Heart right ventricle (tissue), 16 donors: ENCODE results near the gene CFAP157. TPM values are rescaled to one million over a fixed set of nuclear protein-coding genes. Genes with fewer than 3 reads are reported as not detected.

Experiments used
- ATAC-seq, 8 donors: fragments of 200-7000 bp; cut with Tn5 transposase; one replicate each; pipeline ENCODE4 v1.9.1; 2020; ENCODE audit warnings: mild to moderate bottlenecking in 8 of 8, moderate library complexity in 8 of 8, moderate number of reproducible peaks in 1 of 8
- DNase-seq, 2 donors: peaks; one replicate each; pipeline ENCODE4 v3.0.0-alpha.2; 2020
- H3K27ac ChIP-seq, 10 donors: fragments of 200-600 bp; sonication (generic) in 2 of 10; one replicate each; pipeline versions ENCODE4 v1.5.0 to v1.8.0; 2020 to 2022; ENCODE audit warnings: mild to moderate bottlenecking in 3 of 10
- H3K27me3 ChIP-seq, 7 donors: fragments of 200-600 bp; one replicate each; pipeline ENCODE4 v1.8.0; 2021 to 2022; ENCODE audit warnings: mild to moderate bottlenecking in 2 of 7
- H3K36me3 ChIP-seq, 9 donors: fragments of 200-600 bp; sonication (generic) in 1 of 9; one replicate each; pipeline versions ENCODE4 v1.5.0 to v1.8.0; 2020 to 2022; ENCODE audit warnings: mild to moderate bottlenecking in 2 of 9
- H3K4me1 ChIP-seq, 9 donors: fragments of 200-600 bp; sonication (generic) in 1 of 9; one replicate each; pipeline versions ENCODE4 v1.5.0 to v1.8.0; 2020 to 2022; ENCODE audit warnings: mild to moderate bottlenecking in 4 of 9
- H3K4me3 ChIP-seq, 10 donors: fragments of 200-600 bp; sonication (generic) in 2 of 10; one replicate each; pipeline versions ENCODE4 v1.5.0 to v1.8.0; 2020 to 2022; ENCODE audit warnings: mild to moderate bottlenecking in 7 of 10, moderate library complexity in 2 of 10
- H3K9me3 ChIP-seq, 11 donors: fragments of 200-600 bp in 10 of 11; sonication (generic) in 2 of 11; one replicate each; pipeline versions ENCODE4 v1.5.0 to v1.8.0; 2013 to 2022; ENCODE audit warnings: mild to moderate bottlenecking in 2 of 11, control low read depth in 1 of 11, moderate library complexity in 1 of 11
- WGBS, 2 donors: extraction: QIAGEN DNeasy Blood & Tissue Kit; methylation state at CpG; one replicate each; pipeline ENCODE4 v1.1.7; 2013; ENCODE audit warnings: inconsistent platforms in 1 of 2; 5-methylcytosine and 5-hydroxymethylcytosine counted together
- intact Hi-C, 10 donors: fragments of 100-400 bp; cut with DNase I; formaldehyde crosslinking; loops; one replicate each; pipeline versions ENCODE4 v1.11.1 to v1.14.2; 2022
- polyA plus RNA-seq, 2 donors: library from polyadenylated mRNA; stranded (reverse); fragments of 200-250 nt; gene quantifications; one replicate each; pipeline ENCODE4 v1.2.3, GENCODE V29; 2013
- total RNA-seq, 10 donors: library from RNA; stranded (reverse); fragmentation: NEBNext Ultra II Directional in 3 of 10; extraction: Animal tissue kit (Norgen Biotek cat#: 25700) in 3 of 10; gene quantifications; one replicate each; pipeline versions ENCODE4 v1.2.1 to v1.2.4, GENCODE V29; 2021 to 2023
- TF ChIP-seq, protein P1 (sequence below), 9 donors: fragments of 200-600 bp; sonication (generic) in 2 of 9; IDR thresholded peaks; one replicate each; pipeline versions ENCODE4 v1.5.0 to v1.8.0; 2021 to 2022; ENCODE audit warnings: antibody characterized with exemption in 9 of 9, mild to moderate bottlenecking in 5 of 9, moderate library complexity in 1 of 9
- donor health status: Arrhythmogenic right ventricular cardiomyopathy.
- donor health status: ischemic (EF 13 %, LVEDD 7.1; RV severe dilation, severe dysfunction).
- donor health status: healthy with polysubstance abuse.
- donor health status: DM: no; HTN: yes; CAD: no.
- donor health status: DM: no; HTN: no; CAD: no.
- donor health status: ischemic (EF 25% LVEDD 6.9; RV normal size, moderate dysfunction).
- donor health status: ischemic (EF 25% LVEDD 5.7; RV mildly dilated, moderate dysfunction).
- donor health status: healthy.
- donor health status: DM: yes; HTN: yes; CAD: no.
- donor health status: Ischemic cardiomyopathy.
- donor health status: ischemic (EF 35%, LVEDD 5.7; RV mildly dilated, moderate dysfunction).
- donor health status: nonischemic (EF 11% LVEDD 7.7; RV severe dilation, severe dysfunction).
- donor health status: DM: yes; HTN: yes; CAD: no.
- donor health status: PGD.
- donor health status: ischemic (EF 29% LVEDD 5.4; RV normal size, mild dysfunction).
- donor health status: nonischemic (EF 23%, LVEDD 6.1; RV moderate dilation, normal function).

Gene CFAP157
- total and polyA plus RNA-seq, 12 donors, result 0.10 to 0.19 (median 0.14) TPM; not detected in 8

GRCh38 chr9:127686461-127687393 is 20.1 kb upstream of the CFAP157 start:
- Histone ChIP-seq H3K36me3 (peaks cover 0 to 100% (median 61%) of the 10 kb centered on the region in 9 donors), H3K4me1 (no peaks in the 10 kb centered on the region)
- ATAC-seq, result no peak

GRCh38 chr9:127689329-127690000 is 17.3 kb upstream of the CFAP157 start:
- intact Hi-C loops, result no loop called here
- ATAC-seq (no peak), DNase-seq (no peak)
- TF ChIP-seq, protein P1, sequence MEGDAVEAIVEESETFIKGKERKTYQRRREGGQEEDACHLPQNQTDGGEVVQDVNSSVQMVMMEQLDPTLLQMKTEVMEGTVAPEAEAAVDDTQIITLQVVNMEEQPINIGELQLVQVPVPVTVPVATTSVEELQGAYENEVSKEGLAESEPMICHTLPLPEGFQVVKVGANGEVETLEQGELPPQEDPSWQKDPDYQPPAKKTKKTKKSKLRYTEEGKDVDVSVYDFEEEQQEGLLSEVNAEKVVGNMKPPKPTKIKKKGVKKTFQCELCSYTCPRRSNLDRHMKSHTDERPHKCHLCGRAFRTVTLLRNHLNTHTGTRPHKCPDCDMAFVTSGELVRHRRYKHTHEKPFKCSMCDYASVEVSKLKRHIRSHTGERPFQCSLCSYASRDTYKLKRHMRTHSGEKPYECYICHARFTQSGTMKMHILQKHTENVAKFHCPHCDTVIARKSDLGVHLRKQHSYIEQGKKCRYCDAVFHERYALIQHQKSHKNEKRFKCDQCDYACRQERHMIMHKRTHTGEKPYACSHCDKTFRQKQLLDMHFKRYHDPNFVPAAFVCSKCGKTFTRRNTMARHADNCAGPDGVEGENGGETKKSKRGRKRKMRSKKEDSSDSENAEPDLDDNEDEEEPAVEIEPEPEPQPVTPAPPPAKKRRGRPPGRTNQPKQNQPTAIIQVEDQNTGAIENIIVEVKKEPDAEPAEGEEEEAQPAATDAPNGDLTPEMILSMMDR (IDR thresholded peaks at IDR 0.05), result no peak
- H3K9me3 ChIP-seq, result no peaks in the 10 kb centered on the region
- WGBS, 2 donors, result 94 to 96% methylated on average over 13 of the region's 13 CpGs
- no peaks in the 10 kb centered on the region for H3K27me3 ChIP-seq
- no peaks in the 10 kb centered on the region for H3K4me1 ChIP-seq
- peaks cover 0 to 90% (median 47%) of the 10 kb centered on the region in 9 donors for H3K36me3 ChIP-seq
- no peak overlapping the region for H3K27ac ChIP-seq
- no peak overlapping the region for H3K4me3 ChIP-seq

More at GRCh38 chr9:127686461-127687393, 20.1 kb upstream of the CFAP157 start:
- Histone ChIP-seq H3K27me3 (no peaks in the 10 kb centered on the region), H3K9me3 (no peaks in the 10 kb centered on the region), H3K4me3 (no peak overlapping the region), H3K27ac (no peak overlapping the region)
- TF ChIP-seq, protein P1 (IDR thresholded peaks at IDR 0.05), result no peak
- 86 to 88% methylated on average over 6 of the region's 6 CpGs for WGBS, 2 donors
- intact Hi-C loops, result no loop called here
- no peak for DNase-seq

- no peak for DNase-seq
- H3K27ac ChIP-seq, result no peak overlapping the region
- 93 to 96% methylated on average over 10 of the region's 10 CpGs for WGBS, 2 donors
- peaks cover 0 to 83% (median 41%) of the 10 kb centered on the region in 9 donors for H3K36me3 ChIP-seq
- no peak overlapping the region for H3K4me3 ChIP-seq
- no peaks in the 10 kb centered on the region for H3K27me3 ChIP-seq
- no peak for ATAC-seq
- no peaks in the 10 kb centered on the region for H3K9me3 ChIP-seq
- TF ChIP-seq, protein P1 (IDR thresholded peaks at IDR 0.05), result no peak
- H3K4me1 ChIP-seq, result no peaks in the 10 kb centered on the region
- intact Hi-C loops, result loop anchor here in 1 of 10 donors (10.0 kb wide), 1 partner anchor 196 kb away; no protein-coding TSS in a partner anchor
These were observed 16.1 kb upstream of the CFAP157 start for GRCh38 chr9:127690735-127691134.

DNA sequence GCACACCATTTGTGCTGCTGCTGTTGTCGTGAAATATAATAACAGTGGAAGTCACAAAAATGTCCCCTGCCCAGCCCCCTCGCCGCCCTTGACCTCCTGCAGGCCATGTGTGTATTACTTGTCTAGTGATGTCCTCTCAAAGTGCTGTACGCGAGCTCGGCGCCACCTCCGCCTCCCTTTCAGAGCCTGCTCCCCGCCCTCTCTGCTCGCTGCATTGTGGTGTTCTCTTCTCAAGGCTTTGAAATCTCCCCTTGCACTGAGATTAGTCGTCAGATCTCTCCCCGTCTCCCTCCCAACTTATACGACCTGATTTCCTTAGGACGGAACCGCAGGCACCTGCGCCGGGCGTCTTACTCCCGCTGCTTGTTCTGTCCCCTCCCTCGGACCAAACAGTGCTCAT is 14.7 kb upstream of the CFAP157 start:
- TF ChIP-seq, protein P1 (IDR thresholded peaks at IDR 0.05), result no peak
- intact Hi-C loops, result loop anchor here in 1 of 10 donors (10.0 kb wide), 1 partner anchor 197 kb away; no protein-coding TSS in a partner anchor
- H3K36me3 ChIP-seq, result peaks cover 0 to 70% (median 30%) of the 10 kb centered on the region in 9 donors
- ATAC-seq (no peak), DNase-seq (no peak)
- H3K27me3 ChIP-seq, result no peaks in the 10 kb centered on the region
- H3K9me3 ChIP-seq, result no peaks in the 10 kb centered on the region
- H3K4me1 ChIP-seq, result no peaks in the 10 kb centered on the region
- 89 to 90% methylated on average over 20 of the region's 20 CpGs for WGBS, 2 donors
- H3K4me3 ChIP-seq, result no peak overlapping the region
- no peak overlapping the region for H3K27ac ChIP-seq
